ENCODE measurements around the gene SIRT5.

SIRT5 gene

GRCh38 chr6:13527671-13528056 is 46.7 kb upstream of the SIRT5 start:
- H3K4me2 ChIP-seq (ENCODE audit: low read length), result no peak overlapping the region
- H3K9ac ChIP-seq, result no peak overlapping the region
- TF ChIP-seq, protein P1, sequence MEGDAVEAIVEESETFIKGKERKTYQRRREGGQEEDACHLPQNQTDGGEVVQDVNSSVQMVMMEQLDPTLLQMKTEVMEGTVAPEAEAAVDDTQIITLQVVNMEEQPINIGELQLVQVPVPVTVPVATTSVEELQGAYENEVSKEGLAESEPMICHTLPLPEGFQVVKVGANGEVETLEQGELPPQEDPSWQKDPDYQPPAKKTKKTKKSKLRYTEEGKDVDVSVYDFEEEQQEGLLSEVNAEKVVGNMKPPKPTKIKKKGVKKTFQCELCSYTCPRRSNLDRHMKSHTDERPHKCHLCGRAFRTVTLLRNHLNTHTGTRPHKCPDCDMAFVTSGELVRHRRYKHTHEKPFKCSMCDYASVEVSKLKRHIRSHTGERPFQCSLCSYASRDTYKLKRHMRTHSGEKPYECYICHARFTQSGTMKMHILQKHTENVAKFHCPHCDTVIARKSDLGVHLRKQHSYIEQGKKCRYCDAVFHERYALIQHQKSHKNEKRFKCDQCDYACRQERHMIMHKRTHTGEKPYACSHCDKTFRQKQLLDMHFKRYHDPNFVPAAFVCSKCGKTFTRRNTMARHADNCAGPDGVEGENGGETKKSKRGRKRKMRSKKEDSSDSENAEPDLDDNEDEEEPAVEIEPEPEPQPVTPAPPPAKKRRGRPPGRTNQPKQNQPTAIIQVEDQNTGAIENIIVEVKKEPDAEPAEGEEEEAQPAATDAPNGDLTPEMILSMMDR (IDR thresholded peaks at IDR 0.05), result no peak
- H3K9me3 ChIP-seq (ENCODE audit: control insufficient read depth, low read length), result no peaks in the 10 kb centered on the region
- H3K27me3 ChIP-seq (ENCODE audit: control insufficient read depth, insufficient read depth, low read length), result no peaks in the 10 kb centered on the region
- no peaks in the 10 kb centered on the region for H3K36me3 ChIP-seq (ENCODE audit: control insufficient read depth, insufficient read depth, low read length)
- peaks cover 12% of the 10 kb centered on the region for H3K4me1 ChIP-seq
- H3K27ac ChIP-seq, result no peak overlapping the region
- no peaks in the 10 kb centered on the region for H3K79me2 ChIP-seq
- no peak overlapping the region for H3K4me3 ChIP-seq (ENCODE audit: low read depth, low read length)
- H2AFZ ChIP-seq, result no peak overlapping the region

- TF ChIP-seq, protein P1 (IDR thresholded peaks at IDR 0.05), result no peak
- Histone ChIP-seq H3K79me2 (no peaks in the 10 kb centered on the region), H3K4me2 (ENCODE audit: low read length) (no peak overlapping the region), H3K27ac (no peak overlapping the region), H3K27me3 (ENCODE audit: control insufficient read depth, insufficient read depth, low read length) (no peaks in the 10 kb centered on the region), H3K36me3 (ENCODE audit: control insufficient read depth, insufficient read depth, low read length) (no peaks in the 10 kb centered on the region), H3K4me1 (peaks cover 12% of the 10 kb centered on the region), H3K4me3 (ENCODE audit: low read depth, low read length) (no peak overlapping the region), H3K9me3 (ENCODE audit: control insufficient read depth, low read length) (no peaks in the 10 kb centered on the region), H3K9ac (no peak overlapping the region), H2AFZ (no peak overlapping the region)
These were observed 46.2 kb upstream of the SIRT5 start for GRCh38 chr6:13528232-13528631.

- peaks cover 10% of the 10 kb centered on the region for H3K4me1 ChIP-seq
- no peaks in the 10 kb centered on the region for H3K27me3 ChIP-seq (ENCODE audit: control insufficient read depth, insufficient read depth, low read length)
- no peaks in the 10 kb centered on the region for H3K36me3 ChIP-seq (ENCODE audit: control insufficient read depth, insufficient read depth, low read length)
- H3K79me2 ChIP-seq, result no peaks in the 10 kb centered on the region
- no peak overlapping the region for H3K27ac ChIP-seq
- H3K9ac ChIP-seq, result no peak overlapping the region
- H3K4me2 ChIP-seq (ENCODE audit: low read length), result no peak overlapping the region
- TF ChIP-seq, protein P1 (IDR thresholded peaks at IDR 0.05), result no peak
- no peak overlapping the region for H3K4me3 ChIP-seq (ENCODE audit: low read depth, low read length)
- no peak overlapping the region for H2AFZ ChIP-seq
- no peaks in the 10 kb centered on the region for H3K9me3 ChIP-seq (ENCODE audit: control insufficient read depth, low read length)
These were observed 45.5 kb upstream of the SIRT5 start for GRCh38 chr6:13528777-13529343.

DNA sequence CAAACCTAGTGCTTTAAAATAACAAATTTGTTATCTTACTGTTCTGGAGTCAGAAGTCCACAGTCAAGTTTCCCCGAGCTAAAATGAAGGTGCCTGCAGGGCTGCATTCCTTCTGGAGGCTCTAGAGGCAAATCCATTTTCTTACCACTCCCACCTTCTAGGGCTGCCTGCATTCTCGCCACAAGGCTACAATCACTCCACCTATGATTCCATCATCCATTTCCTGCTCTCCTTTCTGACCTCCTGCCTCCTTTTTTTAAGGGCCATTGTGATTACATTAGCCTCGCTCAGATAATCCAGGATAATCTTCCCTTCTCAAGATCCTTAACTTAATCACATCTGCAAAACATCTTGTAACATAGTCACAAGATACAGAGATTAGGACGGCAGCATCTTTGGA is 42.4 kb upstream of the SIRT5 start:
- Histone ChIP-seq H3K4me3 (ENCODE audit: low read depth, low read length) (no peak overlapping the region), H3K27ac (no peak overlapping the region), H3K36me3 (ENCODE audit: control insufficient read depth, insufficient read depth, low read length) (no peaks in the 10 kb centered on the region), H3K9ac (no peak overlapping the region), H3K4me1 (no peaks in the 10 kb centered on the region), H3K4me2 (ENCODE audit: low read length) (no peak overlapping the region), H3K9me3 (ENCODE audit: control insufficient read depth, low read length) (no peaks in the 10 kb centered on the region), H2AFZ (no peak overlapping the region), H3K79me2 (no peaks in the 10 kb centered on the region), H3K27me3 (ENCODE audit: control insufficient read depth, insufficient read depth, low read length) (no peaks in the 10 kb centered on the region)
- TF ChIP-seq, protein P1 (IDR thresholded peaks at IDR 0.05), result no peak

DNA sequence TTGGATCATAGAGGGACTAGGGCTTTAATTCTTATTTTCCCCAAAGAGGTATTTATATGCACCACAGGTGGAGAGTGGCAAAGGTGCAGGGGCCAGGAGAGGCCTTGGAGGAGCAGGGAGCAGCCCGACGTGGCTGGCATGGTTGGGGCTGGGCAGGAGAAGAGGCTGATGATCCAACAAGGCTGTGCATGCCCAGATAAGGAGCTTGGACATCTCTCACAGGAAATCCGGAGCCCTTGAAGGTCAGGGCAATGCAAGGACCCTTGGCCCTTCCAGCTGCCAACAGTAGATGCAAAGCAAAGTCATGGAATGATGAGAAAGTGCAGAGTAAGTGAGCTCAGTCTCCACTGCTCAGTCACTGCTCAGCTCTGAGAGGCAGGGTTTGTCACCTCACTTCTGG is 39.9 kb upstream of the SIRT5 start:
- H3K9me3 ChIP-seq (ENCODE audit: control insufficient read depth, low read length), result no peaks in the 10 kb centered on the region
- TF ChIP-seq, protein P1 (IDR thresholded peaks at IDR 0.05), result no peak
- H2AFZ ChIP-seq, result no peak overlapping the region
- no peaks in the 10 kb centered on the region for H3K27me3 ChIP-seq (ENCODE audit: control insufficient read depth, insufficient read depth, low read length)
- H3K36me3 ChIP-seq (ENCODE audit: control insufficient read depth, insufficient read depth, low read length), result no peaks in the 10 kb centered on the region
- H3K4me2 ChIP-seq (ENCODE audit: low read length), result no peak overlapping the region
- H3K4me1 ChIP-seq, result no peaks in the 10 kb centered on the region
- no peak overlapping the region for H3K27ac ChIP-seq
- H3K79me2 ChIP-seq, result no peaks in the 10 kb centered on the region
- H3K9ac ChIP-seq, result no peak overlapping the region
- no peak overlapping the region for H3K4me3 ChIP-seq (ENCODE audit: low read depth, low read length)
